Measurements from ENCODE around the gene SV2C.
"Not testable (repeated sequence)": the region's sequence is repeated elsewhere in the genome, so short reads cannot be mapped to it uniquely, and the experiment has no call there.

Gene SV2C

GRCh38 chr5:76082772-76083554 is at the start of gene SV2C:
SV2C (plus strand) TSS chr5:76083383; CDS start chr5:76131751, 48,368 bp downstream.
- no peak for DNase-seq (ENCODE audit: low read depth)

- not testable (repeated sequence) for DNase-seq (ENCODE audit: low read depth)
Observed at GRCh38 chr5:76037736-76038151, 45.4 kb upstream of the SV2C start.

GRCh38 chr5:76038212-76038611 is 45.0 kb upstream of the SV2C start:
- DNase-seq (ENCODE audit: low read depth) = no peak

- no peak for DNase-seq (ENCODE audit: low read depth)
Observed at GRCh38 chr5:76040806-76041205, 42.4 kb upstream of the SV2C start.

- DNase-seq (ENCODE audit: low read depth) = no peak
Observed at GRCh38 chr5:76041863-76042262, 41.3 kb upstream of the SV2C start.

- DNase-seq (ENCODE audit: low read depth) = no peak
Observed at GRCh38 chr5:76046741-76047140, 36.4 kb upstream of the SV2C start.

- no peak for DNase-seq (ENCODE audit: low read depth)
Observed at GRCh38 chr5:76050134-76050533, 33.0 kb upstream of the SV2C start.

GRCh38 chr5:76062502-76063041 is 20.6 kb upstream of the SV2C start:
- no peak for DNase-seq (ENCODE audit: low read depth)

- no peak for DNase-seq (ENCODE audit: low read depth)
Observed at GRCh38 chr5:76065258-76065657, 17.9 kb upstream of the SV2C start.

GRCh38 chr5:76069061-76069735 is 14.0 kb upstream of the SV2C start:
- no peak for DNase-seq (ENCODE audit: low read depth)

GRCh38 chr5:76074487-76075065 is 8.6 kb upstream of the SV2C start:
- DNase-seq (ENCODE audit: low read depth) = no peak

GRCh38 chr5:76081811-76082771 is 1.1 kb upstream of the SV2C start:
- no peak for DNase-seq (ENCODE audit: low read depth)

- no peak for DNase-seq (ENCODE audit: low read depth)
Observed at GRCh38 chr5:76083555-76084495, 642 bp downstream of the SV2C start.

- no peak for DNase-seq (ENCODE audit: low read depth)
Observed at GRCh38 chr5:76084496-76085242, 1.5 kb downstream of the SV2C start.

- no peak for DNase-seq (ENCODE audit: low read depth)
Observed at GRCh38 chr5:76085243-76085579, 2.0 kb downstream of the SV2C start.

GRCh38 chr5:76086095-76086494 is 2.9 kb downstream of the SV2C start:
- no peak for DNase-seq (ENCODE audit: low read depth)

GRCh38 chr5:76089156-76089555 is 6.0 kb downstream of the SV2C start:
- DNase-seq (ENCODE audit: low read depth) = not testable (repeated sequence)

GRCh38 chr5:76091351-76091750 is 8.2 kb downstream of the SV2C start:
- DNase-seq (ENCODE audit: low read depth) = no peak

- no peak for DNase-seq (ENCODE audit: low read depth)
Observed at GRCh38 chr5:76099286-76099702, 16.1 kb downstream of the SV2C start.

GRCh38 chr5:76099756-76100155 is 16.6 kb downstream of the SV2C start:
- no peak for DNase-seq (ENCODE audit: low read depth)

Measured in activated gamma-delta T cell treated with anti-CD3 and anti-CD28 coated beads, Interleukin-2, amount 50 U/mL, for 16 hours (primary cell).